Keratinocyte (primary cell): ENCODE measurements around the gene ZC2HC1B. TPM values are rescaled to one million over a fixed set of nuclear protein-coding genes. Genes with fewer than 3 reads are reported as not detected.
A peak's percentile ranks its signal among the peaks of the same experiment; 100 is the strongest.

Experiments used
- DNase-seq: peaks from one replicate; pipeline ENCODE4 v3.0.0-alpha.2; 2011; ENCODE audit warnings: low read depth, missing footprints, low spot score
- FAIRE-seq: peaks from 2 replicates; lab custom pipeline; 2011; peaks lifted over from hg19 to GRCh38; lab: Jason Lieb, UNC
- H2AFZ ChIP-seq: 2 replicates; pipeline ENCODE4 v1.6.0; 2012; ENCODE audit warnings: low read length, control low read depth, inconsistent platforms; ENCODE audit not compliant: control insufficient read depth
- H3K27ac ChIP-seq: 2 replicates; pipeline ENCODE4 v1.5.1; 2011; ENCODE audit warnings: low read length; ENCODE audit not compliant: control insufficient read depth, insufficient read depth
- H3K27me3 ChIP-seq: 3 replicates; pipeline ENCODE4 v1.6.0; 2011; ENCODE audit warnings: low read length; ENCODE audit not compliant: control insufficient read depth, insufficient read depth; ENCODE audit errors: extremely low read depth
- H3K36me3 ChIP-seq, 2 experiments: 2 replicates in 1 of 2; 3 replicates in 1 of 2; pipeline ENCODE4 v1.5.1; 2011; ENCODE audit warnings: low read length in 2 of 2, mild to moderate bottlenecking in 1 of 2; ENCODE audit not compliant: control insufficient read depth in 2 of 2, insufficient read depth in 2 of 2; ENCODE audit errors: extremely low read depth in 1 of 2
- H3K4me1 ChIP-seq: 3 replicates; pipeline ENCODE4 v1.5.1; 2011; ENCODE audit warnings: low read length; ENCODE audit not compliant: control insufficient read depth, insufficient read depth; ENCODE audit errors: extremely low read depth
- H3K4me2 ChIP-seq: 3 replicates; pipeline ENCODE4 v1.6.0; 2011; ENCODE audit warnings: low read depth, low read length; ENCODE audit not compliant: control insufficient read depth, insufficient read depth; ENCODE audit errors: extremely low read depth
- H3K4me3 ChIP-seq, 3 experiments: fragments of 200-600 bp in 1 of 3; sonication (generic) in 1 of 3; 2 replicates in 2 of 3; 3 replicates in 1 of 3; pipeline ENCODE4 v1.5.1; 2011 to 2016; ENCODE audit warnings: low read length in 3 of 3, mild to moderate bottlenecking in 3 of 3, control low read depth in 2 of 3, inconsistent platforms in 1 of 3, low read depth in 1 of 3, mixed read lengths in 1 of 3, mixed run types in 1 of 3, moderate library complexity in 1 of 3; ENCODE audit not compliant: control insufficient read depth in 2 of 3, insufficient read depth in 2 of 3; ENCODE audit errors: extremely low read depth in 1 of 3
- H3K79me2 ChIP-seq: 2 replicates; pipeline ENCODE4 v1.6.0; 2012; ENCODE audit warnings: low read length; ENCODE audit not compliant: control insufficient read depth, insufficient read depth
- H3K9ac ChIP-seq: 3 replicates; pipeline ENCODE4 v1.6.0; 2011; ENCODE audit warnings: low read length; ENCODE audit not compliant: control insufficient read depth, insufficient read depth; ENCODE audit errors: extremely low read depth
- H3K9me1 ChIP-seq: 3 replicates; pipeline ENCODE4 v1.6.0; 2011; ENCODE audit warnings: low read length; ENCODE audit not compliant: control insufficient read depth, insufficient read depth; ENCODE audit errors: extremely low read depth
- H3K9me3 ChIP-seq: 2 replicates; pipeline ENCODE4 v1.5.1; 2012; ENCODE audit warnings: low read depth, low read length; ENCODE audit not compliant: control insufficient read depth
- H4K20me1 ChIP-seq: 3 replicates; pipeline ENCODE4 v1.6.0; 2011; ENCODE audit warnings: low read length; ENCODE audit not compliant: control insufficient read depth, insufficient read depth; ENCODE audit errors: extremely low read depth
- CTCF ChIP-seq, 3 experiments: IDR thresholded peaks in 1 of 3; conservative IDR thresholded peaks in 1 of 3; optimal IDR thresholded peaks in 1 of 3; 2 replicates in 2 of 3; 3 replicates in 1 of 3; pipeline versions ENCODE3 to v1.5.1; 2011; ENCODE audit warnings: low read length in 3 of 3, mild to moderate bottlenecking in 3 of 3, moderate library complexity in 2 of 3, control low read depth in 1 of 3, inconsistent platforms in 1 of 3; ENCODE audit not compliant: insufficient read depth in 2 of 3; ENCODE audit errors: extremely low read depth in 1 of 3
- EZH2 ChIP-seq: IDR thresholded peaks from one replicate; pipeline ENCODE4 v1.6.1; 2012; ENCODE audit warnings: inconsistent platforms, mild to moderate bottlenecking, low read length, moderate library complexity
- dilution Hi-C: fragments of 300-500 bp; cut with MboI; formaldehyde crosslinking; loops from one replicate; pipeline ENCODE4 v1.7.0; 2020; ENCODE audit warnings: low sequenced_read_pairs; ENCODE audit not compliant: extremely low pct_ligation_motif_present
- polyA plus RNA-seq, 5 experiments: library from polyadenylated mRNA; depleted of rRNA in 3 of 5; stranded (reverse) in 3 of 5; stranded (forward) in 1 of 5; unstranded in 1 of 5; fragments of >200 nt; gene quantifications; 1 replicate in 1 of 5; 2 replicates in 3 of 5; 3 replicates in 1 of 5; pipeline versions ENCODE4 v1.2.1 to v1.2.3, GENCODE V29; 2011 to 2012; ENCODE audit warnings: missing spikeins in 2 of 5, low read depth in 1 of 5, low replicate concordance in 1 of 5

Gene ZC2HC1B
- polyA plus RNA-seq, 1 donor (not counting 4 experiments of a cell fraction or from before 2014, with no cell fraction given) = not detected

DNA sequence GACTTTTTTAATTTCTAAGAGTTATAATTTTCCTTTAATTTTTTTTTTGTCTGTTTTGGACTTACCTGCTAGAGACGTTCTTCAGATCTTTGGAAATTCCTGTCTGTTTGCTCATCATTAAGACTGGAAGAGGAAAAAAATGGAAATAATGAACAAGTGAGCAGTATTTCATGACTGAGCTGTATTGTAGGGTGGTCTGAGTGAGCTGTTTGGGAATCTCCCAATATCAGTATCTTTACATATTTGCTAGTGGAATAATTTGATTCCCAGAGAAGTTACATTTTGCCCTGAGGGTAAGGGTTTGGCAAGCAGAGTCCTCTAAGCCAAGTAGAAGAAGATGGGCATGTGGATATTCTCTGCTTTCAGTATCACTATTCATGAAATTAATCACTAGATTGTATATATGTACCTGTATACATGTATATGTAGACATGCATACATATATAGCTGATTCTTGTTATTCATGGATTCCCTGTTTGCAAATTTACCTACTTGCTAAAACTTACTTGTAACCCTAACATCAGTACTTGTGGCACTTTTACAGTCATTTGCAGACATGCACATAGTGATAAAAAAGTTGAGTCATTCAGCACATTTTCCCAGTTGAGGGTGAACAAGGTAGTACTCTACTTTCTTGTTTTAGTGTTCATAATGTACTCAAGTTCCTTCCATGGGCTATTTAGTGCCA lies 13.5 kb downstream of the ZC2HC1B start:
- Histone ChIP-seq H3K9ac (no peak overlapping the region), H3K27ac (no peak overlapping the region), H3K9me3 (no peaks in the 10 kb centered on the region), H3K27me3 (no peaks in the 10 kb centered on the region), H2AFZ (no peak overlapping the region), H4K20me1 (no peaks in the 10 kb centered on the region), H3K4me2 (no peak overlapping the region), H3K79me2 (no peaks in the 10 kb centered on the region), H3K9me1 (no peaks in the 10 kb centered on the region), H3K36me3 (no peaks in the 10 kb centered on the region), H3K4me1 (no peaks in the 10 kb centered on the region), H3K4me3 (no peak overlapping the region)
- dilution Hi-C loops = no loop called here
- TF ChIP-seq CTCF (optimal IDR thresholded peaks at IDR 0.05 in 1 of 3, IDR thresholded peaks at IDR 0.05 in 1 of 3, conservative IDR thresholded peaks at IDR 0.05 in 1 of 3; ENCODE audit: extremely low read depth in 1 of 3, insufficient read depth in 2 of 3, low read length in 3 of 3) (no peak), EZH2 (no peak)
- DNase-seq = no peak
- no peak for FAIRE-seq

- Histone ChIP-seq H3K36me3 (no peaks in the 10 kb centered on the region), H3K9ac (no peak overlapping the region), H3K27me3 (no peaks in the 10 kb centered on the region), H3K4me3 (no peak overlapping the region), H3K79me2 (no peaks in the 10 kb centered on the region), H3K9me1 (no peaks in the 10 kb centered on the region), H3K27ac (no peak overlapping the region), H4K20me1 (no peaks in the 10 kb centered on the region), H3K9me3 (no peaks in the 10 kb centered on the region), H3K4me2 (no peak overlapping the region), H3K4me1 (no peaks in the 10 kb centered on the region), H2AFZ (no peak overlapping the region)
- FAIRE-seq (peak; percentile 17), DNase-seq (no peak)
- TF ChIP-seq EZH2 (no peak), CTCF (optimal IDR thresholded peaks at IDR 0.05 in 1 of 3, IDR thresholded peaks at IDR 0.05 in 1 of 3, conservative IDR thresholded peaks at IDR 0.05 in 1 of 3; ENCODE audit: extremely low read depth in 1 of 3, insufficient read depth in 2 of 3, low read length in 3 of 3) (no peak)
- dilution Hi-C loops = no loop called here
These were observed 14.0 kb downstream of the ZC2HC1B start for GRCh38 chr6:143878272-143878760.
